B cell (primary cell): Measurements from ENCODE around the gene CEP55. TPM values are rescaled to one million over a fixed set of nuclear protein-coding genes. Genes with fewer than 3 reads are reported as not detected.
"Not testable (repeated sequence)": the region's sequence is repeated elsewhere in the genome, so short reads cannot be mapped to it uniquely, and the experiment has no call there.

Source experiments
- ATAC-seq: fragments of 200-7000 bp; cut with Tn5 transposase; one replicate; pipeline ENCODE4 v1.10.0; 2021; ENCODE audit warnings: low read depth, mild to moderate bottlenecking, moderate number of reproducible peaks, moderate library complexity
- CTCF ChIA-PET: fragments of 350-600 bp; sonication (Branson Sonifier 250); formaldehyde crosslinking; loops from one replicate; lab custom pipeline; 2021; ENCODE audit warnings: antibody characterized with exemption, inconsistent platforms; lab: Charles Lee
- POLR2A ChIA-PET: fragments of 350-600 bp; sonication (Branson Sonifier 250); formaldehyde crosslinking; loops from one replicate; lab custom pipeline; 2021; ENCODE audit warnings: antibody characterized with exemption; lab: Charles Lee
- DNase-seq: peaks from one replicate; pipeline ENCODE4 v3.0.0; 2013
- H2AFZ ChIP-seq: 2 replicates; pipeline ENCODE4 v1.6.1; 2012; ENCODE audit warnings: mild to moderate bottlenecking, low read depth, low read length; ENCODE audit not compliant: insufficient read depth, poor library complexity, severe bottlenecking
- H3K27ac ChIP-seq, 2 donors: 1 replicate in 1 of 2; 2 replicates in 1 of 2; pipeline ENCODE4 v1.5.1; 2012 to 2013; ENCODE audit warnings: low read length in 2 of 2, mild to moderate bottlenecking in 2 of 2, moderate library complexity in 1 of 2
- H3K27me3 ChIP-seq, 4 experiments: fragments of 200-600 bp in 1 of 4; sonication (generic) in 1 of 4; replicated peaks in 1 of 4; 1 replicate in 2 of 4; 2 replicates in 2 of 4; pipeline versions ENCODE4 v1.6.1 to v1.7.0; 2013 to 2016; ENCODE audit warnings: low read length in 3 of 4, mild to moderate bottlenecking in 2 of 4, mixed read lengths in 1 of 4, moderate library complexity in 1 of 4; ENCODE audit not compliant: insufficient read depth in 4 of 4, control insufficient read depth in 3 of 4; ENCODE audit errors: control extremely low read depth in 1 of 4
- H3K36me3 ChIP-seq, 2 experiments: replicated peaks in 1 of 2; 1 replicate in 1 of 2; 2 replicates in 1 of 2; pipeline versions ENCODE4 v1.6.1 to v1.7.1; 2013; ENCODE audit warnings: low read length in 1 of 2; ENCODE audit not compliant: insufficient read depth in 2 of 2, control insufficient read depth in 1 of 2; ENCODE audit errors: control extremely low read depth in 1 of 2, extremely low read depth in 1 of 2
- H3K4me1 ChIP-seq, 2 donors: fragments of 200-600 bp in 1 of 2; sonication (generic) in 1 of 2; 1 replicate in 1 of 2; 2 replicates in 1 of 2; pipeline versions ENCODE4 v1.5.1 to v1.6.1; 2013 to 2017; ENCODE audit warnings: low read length in 2 of 2; ENCODE audit not compliant: control insufficient read depth in 2 of 2, insufficient read depth in 2 of 2
- H3K4me2 ChIP-seq: replicated peaks from 2 replicates; pipeline ENCODE3; 2012; ENCODE audit warnings: mild to moderate bottlenecking, low read depth, low read length; ENCODE audit not compliant: poor library complexity, severe bottlenecking
- H3K4me3 ChIP-seq, 5 experiments: fragments of 200-600 bp in 1 of 5; sonication (generic) in 1 of 5; 1 replicate in 3 of 5; 2 replicates in 2 of 5; pipeline versions ENCODE4 v1.5.1 to v1.7.0; 2011 to 2016; ENCODE audit warnings: low read length in 4 of 5, mild to moderate bottlenecking in 4 of 5, low read depth in 2 of 5, control low read depth in 1 of 5, moderate library complexity in 1 of 5; ENCODE audit not compliant: insufficient read depth in 1 of 5; ENCODE audit errors: control extremely low read depth in 1 of 5, extremely low read depth in 1 of 5
- H3K79me2 ChIP-seq: fragments of 200-600 bp; sonication (generic); one replicate; pipeline ENCODE4 v1.6.0; 2016; ENCODE audit warnings: low read length; ENCODE audit not compliant: control insufficient read depth, insufficient read depth
- H3K9ac ChIP-seq: fragments of 200-600 bp; sonication (generic); 2 replicates; pipeline ENCODE4 v1.6.1; 2017; ENCODE audit warnings: mild to moderate bottlenecking, low read length, moderate library complexity
- H3K9me3 ChIP-seq, 3 donors: one replicate each; pipeline versions ENCODE4 v1.6.1 to v1.7.1; 2013; ENCODE audit warnings: low read length in 2 of 3; ENCODE audit not compliant: control insufficient read depth in 2 of 3, insufficient read depth in 1 of 3; ENCODE audit errors: control extremely low read depth in 1 of 3
- H4K20me1 ChIP-seq: 2 replicates; pipeline ENCODE4 v1.6.0; 2012; ENCODE audit warnings: mild to moderate bottlenecking, low read length; ENCODE audit not compliant: insufficient read depth, control insufficient read depth, poor library complexity, severe bottlenecking
- H3K27ac Mint-ChIP-seq: one replicate; pipeline ENCODE4 v1.8.0; 2021; ENCODE audit warnings: mixed read lengths
- H3K27me3 Mint-ChIP-seq: one replicate; pipeline ENCODE4 v1.8.0; 2021; ENCODE audit warnings: mixed read lengths
- H3K4me1 Mint-ChIP-seq: one replicate; pipeline ENCODE4 v1.8.0; 2021; ENCODE audit warnings: mixed read lengths
- H3K4me3 Mint-ChIP-seq: one replicate; pipeline ENCODE4 v1.8.0; 2021; ENCODE audit warnings: mixed read lengths
- H3K9me3 Mint-ChIP-seq: one replicate; pipeline ENCODE4 v1.8.0; 2022; ENCODE audit warnings: mixed read lengths; ENCODE audit not compliant: insufficient read depth
- EZH2 ChIP-seq: IDR thresholded peaks from 2 replicates; pipeline ENCODE4 v1.6.1; 2012; ENCODE audit warnings: borderline replicate concordance, low read depth, mild to moderate bottlenecking, moderate library complexity, low read length; ENCODE audit not compliant: insufficient read depth, poor library complexity, severe bottlenecking
- WGBS: methylation state at CpG from one replicate; pipeline ENCODE4 v1.1.5; 2013; ENCODE audit warnings: missing lambda C conversion rate; ENCODE audit not compliant: insufficient coverage; 5-methylcytosine and 5-hydroxymethylcytosine counted together
- intact Hi-C: fragments of 100-400 bp; cut with micrococcal nuclease; formaldehyde crosslinking; loops from one replicate; pipeline ENCODE4 v1.10.0; 2022
- polyA plus RNA-seq: library from polyadenylated mRNA; depleted of rRNA; stranded (reverse); fragments of >200 nt; gene quantifications from 2 replicates; pipeline ENCODE4 v1.2.3, GENCODE V29; 2012
- total RNA-seq, 2 donors: library from RNA; stranded (reverse); fragments of 120-200 nt in 1 of 2; gene quantifications; 1 replicate in 1 of 2; 2 replicates in 1 of 2; pipeline versions ENCODE4 v1.2.3 to v1.2.4, GENCODE V29; 2013 to 2022
- TF ChIP-seq, protein P1 (sequence below): fragments of 200-600 bp; IDR thresholded peaks from one replicate; pipeline ENCODE4 v1.8.0; 2022; ENCODE audit warnings: antibody characterized with exemption, mild to moderate bottlenecking

Gene CEP55
- total and polyA plus RNA-seq, 2 donors (not counting 1 experiment from before 2014, with no cell fraction given): 0.12 to 0.27 TPM

GRCh38 chr10:93467635-93468034 lies 28.8 kb upstream of the CEP55 start:
- H3K79me2 ChIP-seq, H3K9me3 Mint-ChIP-seq: not testable (repeated sequence)

DNA sequence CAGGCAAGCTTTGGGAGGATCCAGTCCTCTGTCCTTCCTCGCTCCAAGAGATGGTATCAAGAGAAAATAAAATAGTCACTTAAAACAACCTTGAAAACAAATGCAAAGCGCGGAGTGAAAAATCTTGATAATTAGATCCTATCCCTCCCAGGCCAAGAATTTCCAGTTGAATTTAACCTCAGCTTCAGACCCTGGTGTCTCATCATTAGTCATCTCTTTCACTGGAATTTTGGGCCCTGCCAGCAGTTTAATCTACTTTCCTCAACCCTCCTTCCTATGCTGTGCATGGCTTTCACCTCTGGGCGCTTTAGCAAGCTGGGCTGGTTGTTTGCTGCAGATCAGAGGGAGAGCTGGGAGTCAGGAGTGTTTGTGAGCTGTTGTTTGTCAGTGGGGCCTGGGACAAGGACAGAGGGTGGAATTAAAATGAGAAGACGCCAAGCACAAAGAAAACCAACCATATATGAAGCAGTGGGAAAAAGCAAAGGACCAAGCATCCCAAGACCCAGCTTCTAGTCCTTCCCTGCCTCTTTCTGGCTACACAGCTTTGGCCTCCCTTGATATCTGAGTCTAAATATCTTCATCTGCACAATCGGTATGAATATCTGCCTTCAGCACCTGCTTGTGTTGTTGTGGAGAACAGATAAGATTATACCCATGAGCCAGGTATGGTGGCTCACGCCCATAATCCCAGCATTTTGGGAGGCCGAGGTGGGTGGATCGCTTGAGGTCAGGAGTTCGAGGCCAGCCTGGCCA lies 27.8 kb upstream of the CEP55 start:
- WGBS: 93% methylated on average over 5 of the region's 10 CpGs
- Mint-ChIP-seq H3K27me3 (no peaks in the 10 kb centered on the region), H3K4me3 (no peak overlapping the region), H3K27ac (no peak overlapping the region), H3K4me1 (peaks cover 7% of the 10 kb centered on the region), H3K9me3 (no peaks in the 10 kb centered on the region)
- ChIA-PET CTCF (interaction anchor here (1.9 kb wide), 1 partner anchor 14 kb away, joined by 9 read pairs; the partner anchor contains the start of gene MYOF), POLR2A (no interaction called here)
- Histone ChIP-seq H3K4me1 (no peaks in the 10 kb centered on the region), H3K27me3 (no peaks in the 10 kb centered on the region), H3K79me2 (no peaks in the 10 kb centered on the region), H4K20me1 (no peaks in the 10 kb centered on the region), H3K36me3 (no peaks in the 10 kb centered on the region), H3K27ac (no peak overlapping the region), H3K4me3 (no peak overlapping the region), H2AFZ (no peak overlapping the region), H3K4me2 (no peak overlapping the region), H3K9ac (no peak overlapping the region), H3K9me3 (no peaks in the 10 kb centered on the region)
- DNase-seq (no peak), ATAC-seq (no peak)
- TF ChIP-seq, protein P1, sequence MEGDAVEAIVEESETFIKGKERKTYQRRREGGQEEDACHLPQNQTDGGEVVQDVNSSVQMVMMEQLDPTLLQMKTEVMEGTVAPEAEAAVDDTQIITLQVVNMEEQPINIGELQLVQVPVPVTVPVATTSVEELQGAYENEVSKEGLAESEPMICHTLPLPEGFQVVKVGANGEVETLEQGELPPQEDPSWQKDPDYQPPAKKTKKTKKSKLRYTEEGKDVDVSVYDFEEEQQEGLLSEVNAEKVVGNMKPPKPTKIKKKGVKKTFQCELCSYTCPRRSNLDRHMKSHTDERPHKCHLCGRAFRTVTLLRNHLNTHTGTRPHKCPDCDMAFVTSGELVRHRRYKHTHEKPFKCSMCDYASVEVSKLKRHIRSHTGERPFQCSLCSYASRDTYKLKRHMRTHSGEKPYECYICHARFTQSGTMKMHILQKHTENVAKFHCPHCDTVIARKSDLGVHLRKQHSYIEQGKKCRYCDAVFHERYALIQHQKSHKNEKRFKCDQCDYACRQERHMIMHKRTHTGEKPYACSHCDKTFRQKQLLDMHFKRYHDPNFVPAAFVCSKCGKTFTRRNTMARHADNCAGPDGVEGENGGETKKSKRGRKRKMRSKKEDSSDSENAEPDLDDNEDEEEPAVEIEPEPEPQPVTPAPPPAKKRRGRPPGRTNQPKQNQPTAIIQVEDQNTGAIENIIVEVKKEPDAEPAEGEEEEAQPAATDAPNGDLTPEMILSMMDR: no peak
- no peak for TF ChIP-seq EZH2
- intact Hi-C loops: no loop called here

More at GRCh38 chr10:93467635-93468034, 28.8 kb upstream of the CEP55 start:
- H3K4me1 ChIP-seq, H3K27me3 Mint-ChIP-seq, H3K27ac Mint-ChIP-seq, H3K4me3 ChIP-seq, DNase-seq, ATAC-seq, H2AFZ ChIP-seq, H3K4me2 ChIP-seq, H4K20me1 ChIP-seq, intact Hi-C loops, H3K9ac ChIP-seq, H3K9me3 ChIP-seq, H3K36me3 ChIP-seq, H3K4me3 Mint-ChIP-seq, H3K27me3 ChIP-seq, POLR2A ChIA-PET, H3K27ac ChIP-seq: not testable (repeated sequence)
- WGBS: no CpG with 5 or more reads among the region's 4 CpGs
- H3K4me1 Mint-ChIP-seq: peaks cover 12% of the 10 kb centered on the region
- CTCF ChIA-PET: interaction anchor here (1.9 kb wide), 1 partner anchor 15 kb away, joined by 9 read pairs; the partner anchor contains the start of gene MYOF
